Embryonic facial prominence (tissue), 1 donor: Measurements from ENCODE around the gene CGB2.
"Not testable (repeated sequence)": the region's sequence is repeated elsewhere in the genome, so short reads cannot be mapped to it uniquely, and the experiment has no call there.

Source experiments
- DNase-seq: peaks from one replicate; pipeline ENCODE4 v3.0.0-alpha.2; 2016; ENCODE audit errors: extremely low spot score

Gene CGB2

GRCh38 chr19:49038111-49038510, 6.4 kb downstream of the CGB2 start:
- DNase-seq, result not testable (repeated sequence)

DNA sequence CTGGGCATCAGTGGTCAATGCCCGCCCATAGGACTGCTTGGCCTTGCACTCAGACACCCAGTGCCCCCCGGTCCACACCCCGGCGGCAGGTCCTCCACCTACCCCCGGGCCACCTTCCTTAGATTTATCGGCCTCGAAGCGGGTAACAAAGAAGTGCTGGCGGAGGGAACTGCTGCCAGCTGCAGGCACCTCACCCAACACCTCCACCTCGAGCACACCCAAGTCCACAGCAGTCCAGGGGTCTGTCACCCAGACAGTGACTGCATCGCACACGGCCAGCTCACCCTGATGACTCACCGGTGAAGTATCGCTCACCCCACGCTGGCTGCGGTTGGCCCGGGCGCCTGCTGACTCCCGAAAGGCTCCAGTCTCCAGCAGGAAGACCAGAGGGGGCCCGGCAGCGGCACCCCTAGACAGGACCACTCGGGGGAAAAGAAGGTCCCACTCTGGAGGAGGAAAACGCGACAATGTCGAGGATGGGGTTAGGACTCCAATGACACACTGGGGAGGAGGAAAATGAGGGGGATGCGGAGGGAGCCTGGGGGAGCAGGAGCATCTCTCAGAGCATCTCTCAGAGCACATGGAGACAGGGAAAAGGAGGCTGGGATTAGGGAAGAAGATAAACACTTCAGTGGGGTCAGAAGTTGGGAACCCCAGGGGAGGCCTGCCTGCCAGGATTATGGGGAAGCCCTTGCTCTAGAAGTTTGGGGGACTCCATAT, 7.0 kb downstream of the CGB2 start:
- not testable (repeated sequence) for DNase-seq

DNA sequence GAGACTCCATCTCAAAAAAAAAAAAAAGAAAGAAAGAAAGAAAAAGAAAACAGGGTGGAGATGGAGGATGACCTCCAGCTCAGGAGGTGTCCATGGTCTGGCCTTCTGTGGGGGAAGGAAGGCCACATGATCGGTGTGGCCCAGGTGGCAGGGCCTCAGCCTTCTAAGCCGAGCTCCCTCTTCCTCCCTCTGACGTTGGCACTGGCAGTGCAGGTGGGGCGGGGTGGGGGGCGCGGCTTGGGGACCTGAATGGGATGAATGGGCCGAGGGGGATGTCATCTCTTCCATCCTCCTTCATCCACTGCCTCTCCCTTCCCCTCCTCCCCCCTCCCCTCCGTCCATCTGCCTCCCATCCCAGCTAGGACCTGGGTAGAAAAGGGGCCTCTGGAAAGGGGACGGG, 8.0 kb downstream of the CGB2 start:
- DNase-seq, result not testable (repeated sequence)

DNA sequence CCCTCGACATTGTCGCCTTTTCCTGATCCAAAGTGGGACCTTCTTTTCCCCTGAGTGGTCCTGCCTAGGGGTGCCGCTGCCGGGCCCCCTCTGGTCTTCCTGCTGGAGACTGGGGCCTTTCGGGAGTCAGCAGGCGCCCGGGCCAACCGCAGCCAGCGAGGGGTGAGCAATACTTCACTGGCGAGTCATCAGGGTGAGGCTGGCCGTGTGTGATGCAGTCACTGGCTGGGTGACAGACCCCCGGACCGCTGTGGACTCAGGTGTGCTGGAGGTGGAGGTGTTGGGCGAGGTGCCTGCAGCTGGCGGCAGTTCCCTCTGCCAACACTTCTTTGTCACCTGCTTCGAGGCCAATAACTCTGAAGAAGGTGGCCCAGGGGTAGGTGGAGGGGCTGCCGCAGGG, 10.5 kb downstream of the CGB2 start:
- DNase-seq, result no peak

DNA sequence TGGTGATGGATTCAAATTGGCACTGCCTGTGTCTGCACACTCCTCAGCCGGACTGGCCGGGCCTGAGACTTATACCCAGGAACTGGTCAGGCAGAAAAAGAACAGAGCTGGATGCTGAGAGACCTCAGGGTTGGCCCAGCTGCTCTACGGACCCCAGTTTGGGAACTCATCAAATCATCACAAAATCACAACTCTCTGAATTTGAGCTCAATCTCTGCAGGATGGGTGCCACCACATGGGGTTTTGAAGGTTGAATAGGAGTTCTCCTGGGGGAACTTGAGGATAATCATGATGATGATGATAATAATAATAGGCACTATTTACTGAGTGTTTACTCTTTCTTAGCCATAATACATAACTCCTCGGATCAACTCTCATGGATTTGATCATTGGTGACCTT, 11.0 kb downstream of the CGB2 start:
- not testable (repeated sequence) for DNase-seq

DNA sequence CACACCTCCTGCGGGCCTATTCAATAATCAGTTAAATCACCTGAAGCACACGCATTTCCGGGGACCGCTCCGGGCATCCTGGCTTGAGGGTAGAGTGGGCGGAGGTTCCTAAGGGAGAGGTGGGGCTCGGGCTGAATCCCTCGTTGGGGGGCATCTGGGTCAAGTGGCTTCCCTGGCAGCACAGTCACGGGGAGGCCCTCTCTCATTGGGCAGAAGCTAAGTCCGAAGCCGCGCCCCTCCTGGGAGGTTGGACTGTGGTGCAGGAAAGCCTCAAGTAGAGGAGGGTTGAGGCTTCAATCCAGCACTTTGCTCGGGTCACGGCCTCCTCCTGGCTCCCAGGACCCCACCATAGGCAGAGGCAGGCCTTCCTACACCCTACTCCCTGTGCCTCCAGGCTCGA, 11.9 kb downstream of the CGB2 start, which contains the start of gene CGB5:
TSS of gene CGB5 (plus strand) at position 301 of the 400 bp plus-strand sequence. CDS start 362 bp downstream, outside the sequence.
- not testable (repeated sequence) for DNase-seq

DNA sequence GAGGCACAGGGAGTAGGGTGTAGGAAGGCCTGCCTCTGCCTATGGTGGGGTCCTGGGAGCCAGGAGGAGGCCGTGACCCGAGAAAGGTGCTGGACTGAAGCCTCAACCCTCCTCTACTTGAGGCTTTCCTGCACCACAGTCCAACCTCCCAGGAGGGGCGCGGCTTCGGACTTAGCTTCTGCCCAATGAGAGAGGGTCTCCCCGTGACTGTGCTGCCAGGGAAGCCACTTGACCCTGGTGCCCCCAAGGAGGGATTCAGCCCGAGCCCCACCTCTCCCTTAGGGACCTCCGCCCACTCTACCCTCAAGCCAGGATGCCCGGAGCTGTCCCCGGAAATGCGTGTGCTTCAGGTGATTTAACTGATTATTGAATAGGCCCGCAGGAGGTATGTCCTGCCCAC, 17.3 kb downstream of the CGB2 start, which contains the start of gene CGB8:
TSS of gene CGB8 (minus strand) at position 101 of the 400 bp plus-strand sequence. CDS start 372 bp downstream, outside the sequence.
- not testable (repeated sequence) for DNase-seq

DNA sequence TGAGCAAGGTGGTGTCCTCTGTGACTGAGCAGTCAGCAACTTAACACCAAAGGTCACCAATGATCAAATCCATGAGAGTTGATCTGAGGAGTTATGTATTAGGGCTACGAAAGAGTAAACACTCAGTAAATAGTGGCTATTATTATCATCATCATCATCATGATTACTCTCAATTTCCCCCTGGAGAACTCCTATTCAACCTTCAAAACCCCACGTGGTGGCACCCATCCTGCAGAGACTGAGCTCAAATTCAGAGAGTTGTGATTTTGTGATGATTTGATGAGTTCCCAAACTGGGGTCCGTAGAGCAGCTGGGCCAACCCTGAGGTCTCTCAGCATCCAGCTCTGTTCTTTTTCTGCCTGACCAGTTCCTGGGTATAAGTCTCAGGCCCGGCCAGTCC, 18.1 kb downstream of the CGB2 start:
- DNase-seq, result not testable (repeated sequence)

DNA sequence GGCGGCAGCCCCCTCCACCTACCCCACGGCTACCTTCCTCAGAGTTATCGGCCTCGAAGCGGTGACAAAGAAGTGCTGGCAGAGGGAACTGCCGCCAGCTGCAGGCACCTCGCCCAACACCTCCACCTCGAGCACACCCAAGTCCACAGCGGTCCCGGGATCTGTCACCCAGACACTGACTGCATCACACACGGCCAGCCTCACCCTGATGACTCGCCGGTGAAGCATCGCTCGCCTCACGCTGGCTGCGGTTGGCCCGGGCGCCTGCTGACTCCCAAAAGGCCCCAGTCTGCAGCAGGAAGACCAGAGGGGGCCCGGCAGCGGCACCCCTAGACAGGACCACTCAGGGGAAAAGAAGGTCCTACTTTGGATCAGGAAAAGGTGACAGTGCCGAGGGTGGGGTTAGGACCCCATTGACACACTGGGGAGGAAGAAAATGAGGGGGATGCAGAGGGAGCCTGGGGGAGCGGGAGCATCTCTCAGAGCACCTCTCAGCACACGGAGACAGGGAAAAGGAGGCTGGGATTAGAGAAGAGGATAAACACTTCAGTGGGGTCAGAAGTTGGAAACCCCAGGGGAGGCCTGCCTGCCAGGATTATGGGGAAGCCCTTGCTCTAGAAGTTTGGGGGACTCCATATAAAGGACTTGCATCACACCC, 18.8 kb downstream of the CGB2 start:
- not testable (repeated sequence) for DNase-seq

GRCh38 chr19:49056101-49056901, 24.6 kb downstream of the CGB2 start:
- DNase-seq, result no peak

- not testable (repeated sequence) for DNase-seq
Measured at GRCh38 chr19:49056902-49057596, 25.4 kb downstream of the CGB2 start.

GRCh38 chr19:49057636-49058234, 26.0 kb downstream of the CGB2 start, which contains the start of gene CGB7:
Gene CGB7 (minus strand): TSS chr19:49057749. CDS start chr19:49055375, 2,374 bp downstream.
- DNase-seq, result no peak

GRCh38 chr19:49058562-49058961, 26.9 kb downstream of the CGB2 start:
- no peak for DNase-seq

GRCh38 chr19:49059053-49059452, 27.4 kb downstream of the CGB2 start:
- no peak for DNase-seq

- no peak for DNase-seq
Measured at GRCh38 chr19:49061000-49061399, 29.3 kb downstream of the CGB2 start.

DNA sequence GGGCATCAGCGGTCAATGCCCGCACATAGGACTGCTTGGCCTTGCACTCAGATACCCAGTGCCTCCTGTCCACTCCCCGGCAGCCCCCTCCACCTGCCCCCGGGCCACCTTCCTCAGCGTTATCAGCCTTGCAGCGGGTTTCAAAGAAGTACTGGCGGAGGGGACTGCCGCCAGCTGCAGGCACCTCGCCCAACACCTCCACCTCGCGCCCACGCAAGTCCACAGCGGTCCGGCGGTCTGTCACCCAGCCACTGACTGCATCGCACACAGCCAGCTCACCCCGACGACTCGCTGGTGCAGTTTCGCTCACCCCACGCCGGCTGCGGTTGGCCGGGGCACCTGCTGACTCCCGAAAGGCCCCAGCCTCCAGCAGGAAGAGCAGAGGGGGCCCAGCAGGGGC, 29.8 kb downstream of the CGB2 start:
- no peak for DNase-seq

GRCh38 chr19:49064029-49064629, 32.4 kb downstream of the CGB2 start:
- no peak for DNase-seq

DNA sequence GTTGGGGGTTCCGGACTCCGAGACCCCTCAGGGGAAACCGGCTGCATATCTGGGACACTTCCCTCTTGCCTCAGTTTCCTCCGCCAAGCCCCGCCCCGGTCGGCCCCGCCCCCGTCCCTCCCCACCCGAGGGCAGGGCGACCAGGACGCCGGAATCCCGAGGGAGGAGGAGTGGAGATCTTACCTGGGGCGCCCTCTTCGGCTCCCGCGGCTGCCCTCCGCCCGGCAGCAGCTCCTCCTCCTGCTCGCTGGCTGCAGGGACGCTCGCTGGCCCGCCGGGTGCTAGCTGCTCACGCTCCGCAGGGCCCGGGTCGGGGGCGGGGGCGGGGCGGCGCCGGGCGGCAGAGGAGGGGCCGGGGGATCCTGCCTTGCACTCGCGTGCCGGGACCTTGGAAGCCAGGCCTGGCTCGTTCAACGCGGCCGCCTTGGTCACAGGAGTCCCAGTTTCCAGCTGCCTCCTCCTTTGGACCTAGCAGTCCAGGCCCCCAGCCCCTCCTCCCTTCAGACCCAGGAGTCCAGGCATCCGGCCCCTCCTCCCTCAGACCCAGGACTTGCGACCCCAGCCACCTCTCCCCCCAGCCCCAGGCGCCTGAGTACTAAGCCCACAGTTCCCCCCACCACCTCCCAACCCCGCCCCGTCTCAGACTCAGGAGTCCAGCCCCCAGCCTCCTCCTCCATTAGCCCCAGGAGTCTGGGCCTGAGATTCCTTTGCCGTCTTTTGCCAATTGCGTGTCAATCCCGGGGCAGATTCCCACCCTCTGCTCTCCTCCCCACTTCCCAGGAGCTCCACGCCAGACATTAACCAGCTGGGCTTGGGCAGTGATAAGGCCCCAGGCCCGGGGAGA, 33.3 kb downstream of the CGB2 start, which contains the start of gene NTF4:
TSS of gene NTF4 (minus strand) at position 51 of the 844 bp plus-strand sequence. CDS start 2,821 bp downstream, outside the sequence.
- no peak for DNase-seq

GRCh38 chr19:49065905-49066512, 34.3 kb downstream of the CGB2 start:
- no peak for DNase-seq
